Karpas-422 (cell line): ENCODE results near the gene MICAL3. TPM values are rescaled to one million over a fixed set of nuclear protein-coding genes. Genes with fewer than 3 reads are reported as not detected.
A peak's percentile ranks its signal among the peaks of the same experiment; 100 is the strongest.

ENCODE experiments used
- DNase-seq: peaks from one replicate; pipeline ENCODE4 v3.0.0-alpha.2; 2015
- H2AFZ ChIP-seq: fragments of 200-600 bp; sonication (generic); 2 replicates; pipeline ENCODE4 v1.6.1; 2014; ENCODE audit warnings: antibody characterized with exemption, low read length, mixed read lengths
- H3K27ac ChIP-seq: fragments of 200-600 bp; sonication (generic); 2 replicates; pipeline ENCODE4 v1.5.1; 2014; ENCODE audit warnings: mild to moderate bottlenecking, low read length, moderate library complexity
- H3K27me3 ChIP-seq: fragments of 200-600 bp; sonication (generic); 2 replicates; pipeline ENCODE4 v1.6.1; 2014; ENCODE audit warnings: low read length, mixed read lengths
- H3K36me3 ChIP-seq: fragments of 200-600 bp; sonication (generic); 2 replicates; pipeline ENCODE4 v1.6.1; 2014; ENCODE audit warnings: low read length, mixed read lengths; ENCODE audit not compliant: insufficient read depth
- H3K4me1 ChIP-seq: fragments of 200-600 bp; sonication (generic); 2 replicates; pipeline ENCODE4 v1.6.1; 2014; ENCODE audit warnings: mild to moderate bottlenecking, low read length, mixed read lengths
- H3K4me2 ChIP-seq: fragments of 200-600 bp; sonication (generic); 2 replicates; pipeline ENCODE4 v1.6.1; 2014; ENCODE audit warnings: low read length, low read depth, mild to moderate bottlenecking; ENCODE audit not compliant: poor library complexity, severe bottlenecking
- H3K4me3 ChIP-seq: fragments of 200-600 bp; sonication (generic); 2 replicates; pipeline ENCODE4 v1.5.1; 2014; ENCODE audit warnings: mild to moderate bottlenecking, antibody characterized with exemption, low read length, mixed read lengths
- H3K79me2 ChIP-seq: fragments of 200-600 bp; sonication (generic); 2 replicates; pipeline ENCODE4 v1.6.1; 2014; ENCODE audit warnings: mild to moderate bottlenecking, low read length, mixed read lengths
- H3K9ac ChIP-seq: fragments of 200-600 bp; sonication (generic); 2 replicates; pipeline ENCODE4 v1.6.0; 2014; ENCODE audit warnings: low read length
- H3K9me2 ChIP-seq: fragments of 200-600 bp; sonication (generic), shearing (Covaris generic); replicated peaks from 2 replicates; pipeline ENCODE4 v1.6.0; 2014; ENCODE audit warnings: mild to moderate bottlenecking, low read length, moderate library complexity; ENCODE audit not compliant: insufficient read depth
- H3K9me3 ChIP-seq: fragments of 300-700, 200-600 bp; sonication (generic); 2 replicates; pipeline ENCODE4 v1.6.1; 2014; ENCODE audit warnings: low read length, mixed read lengths
- H4K20me1 ChIP-seq: fragments of 200-600 bp; sonication (generic); 2 replicates; pipeline ENCODE4 v1.6.1; 2014; ENCODE audit warnings: mild to moderate bottlenecking, antibody characterized with exemption, low read length, low read depth; ENCODE audit not compliant: insufficient read depth
- total RNA-seq: library from RNA; depleted of rRNA; stranded (reverse); fragments of >200 nt; shearing (Covaris generic); gene quantifications from 2 replicates; pipeline ENCODE4 v1.2.3, GENCODE V29; 2014; ENCODE audit warnings: low replicate concordance

MICAL3 gene
- total RNA-seq, 1 experiment from 2014 or later, result 54.9 TPM

DNA sequence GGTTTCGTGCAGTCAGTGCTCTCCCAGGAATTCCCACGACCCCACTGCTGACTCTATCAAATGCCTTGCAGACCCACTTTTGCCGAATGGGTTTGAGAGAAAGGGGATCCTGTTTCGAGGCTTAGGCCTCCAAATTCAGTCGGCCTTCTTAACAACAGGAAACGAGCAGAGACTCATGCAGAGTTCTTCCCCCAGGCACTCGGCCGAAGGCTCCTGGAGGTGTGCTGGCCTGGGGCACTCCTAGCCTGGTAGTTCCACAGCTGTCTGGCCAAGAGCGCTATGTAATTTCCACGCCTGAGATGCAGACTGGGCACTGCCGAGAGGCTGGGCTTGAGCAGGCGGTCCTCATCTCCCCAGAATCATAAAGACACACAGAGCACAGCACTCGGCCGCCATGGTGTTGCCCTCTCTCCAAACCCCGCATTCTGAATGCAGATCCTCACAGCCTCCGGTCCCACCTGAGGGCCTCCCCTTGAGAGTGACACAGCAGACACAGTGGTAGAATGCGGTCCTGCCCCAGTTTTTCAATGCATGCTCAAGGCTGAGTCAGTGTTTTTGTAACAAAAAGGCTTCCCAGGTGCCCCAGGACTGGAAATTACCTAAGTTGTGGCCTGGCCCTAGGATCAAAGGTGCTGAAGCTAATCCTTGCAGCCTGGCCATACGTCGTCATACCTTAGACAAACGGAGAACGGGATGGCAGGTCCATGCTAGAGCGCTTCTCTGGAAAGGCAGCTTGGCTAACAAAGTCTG is 219.9 kb downstream of the MICAL3 start:
- Histone ChIP-seq H3K79me2 (no peaks in the 10 kb centered on the region), H3K4me2 (no peak overlapping the region), H3K4me3 (no peak overlapping the region), H3K4me1 (no peaks in the 10 kb centered on the region), H3K9me3 (no peaks in the 10 kb centered on the region), H4K20me1 (no peaks in the 10 kb centered on the region), H3K36me3 (peaks cover 17% of the 10 kb centered on the region; the same call in 1 of the 2 replicates), H3K27me3 (no peaks in the 10 kb centered on the region), H3K27ac (no peak overlapping the region), H3K9ac (no peak overlapping the region), H3K9me2 (no peaks in the 10 kb centered on the region), H2AFZ (no peak overlapping the region)
- no peak for DNase-seq

DNA sequence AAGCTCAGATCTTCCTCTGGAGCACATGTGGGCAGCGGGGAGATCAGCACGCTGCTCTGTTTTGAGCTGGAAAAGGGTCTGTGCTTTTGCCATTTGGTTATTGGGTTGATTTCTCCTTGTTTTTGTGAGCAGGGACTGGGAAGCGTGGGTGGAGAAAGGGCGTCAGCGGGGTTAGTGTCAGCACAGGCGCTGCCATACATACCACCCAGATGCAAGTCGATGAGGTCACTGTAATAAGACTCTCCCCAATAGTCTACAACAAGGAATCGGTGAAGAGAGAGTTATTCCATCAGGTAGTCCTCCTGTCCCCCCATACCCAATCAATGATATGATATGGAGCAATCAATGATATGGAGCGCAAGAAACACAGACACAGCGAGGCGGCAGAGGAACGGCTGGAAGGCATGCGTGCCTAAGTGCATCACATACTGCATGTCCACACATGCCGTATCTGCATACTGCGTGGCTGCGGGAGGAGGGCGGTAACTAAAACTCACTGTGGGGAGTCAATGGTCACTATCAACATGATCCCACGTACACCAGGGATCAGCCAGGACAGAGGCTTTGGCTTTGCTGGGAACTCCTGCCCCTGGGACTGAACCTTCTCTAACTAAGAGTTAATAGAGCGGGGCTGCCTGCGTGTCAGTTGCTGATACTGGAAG is 220.6 kb downstream of the MICAL3 start:
- Histone ChIP-seq H3K4me3 (no peak overlapping the region), H3K9ac (no peak overlapping the region), H2AFZ (no peak overlapping the region), H3K4me1 (no peaks in the 10 kb centered on the region), H3K27me3 (no peaks in the 10 kb centered on the region), H3K9me2 (no peaks in the 10 kb centered on the region), H3K36me3 (peaks cover 17% of the 10 kb centered on the region; the same call in 1 of the 2 replicates), H3K9me3 (no peaks in the 10 kb centered on the region), H4K20me1 (no peaks in the 10 kb centered on the region), H3K27ac (no peak overlapping the region), H3K79me2 (no peaks in the 10 kb centered on the region), H3K4me2 (no peak overlapping the region)
- DNase-seq, result no peak

DNA sequence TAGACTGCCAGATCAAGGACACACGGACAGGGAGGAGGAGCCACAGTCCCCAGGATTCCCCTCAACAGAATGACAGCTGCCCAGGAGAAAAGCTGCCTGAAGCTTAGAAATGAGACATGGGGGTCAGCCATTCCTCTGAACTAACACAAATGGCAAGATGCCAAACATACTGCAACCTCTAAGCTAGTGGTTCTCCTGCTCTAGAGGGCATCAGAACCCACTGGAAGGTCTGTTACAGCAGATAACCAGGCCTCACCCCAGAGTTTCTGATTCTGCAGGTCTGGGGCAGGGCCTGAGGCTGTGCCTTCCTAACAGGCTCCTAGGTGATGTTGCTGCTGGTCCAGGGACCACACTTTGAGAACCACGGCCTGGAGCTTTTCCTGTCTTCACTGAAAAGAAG is 221.5 kb downstream of the MICAL3 start:
- Histone ChIP-seq H3K27me3 (no peaks in the 10 kb centered on the region), H2AFZ (no peak overlapping the region), H4K20me1 (no peaks in the 10 kb centered on the region), H3K4me2 (no peak overlapping the region), H3K9ac (no peak overlapping the region), H3K9me3 (no peaks in the 10 kb centered on the region), H3K27ac (no peak overlapping the region), H3K9me2 (no peaks in the 10 kb centered on the region), H3K79me2 (no peaks in the 10 kb centered on the region), H3K36me3 (peaks cover 14% of the 10 kb centered on the region; the same call in 1 of the 2 replicates), H3K4me1 (peaks cover 5% of the 10 kb centered on the region; the same call in 1 of the 2 replicates), H3K4me3 (no peak overlapping the region)
- DNase-seq, result no peak

DNA sequence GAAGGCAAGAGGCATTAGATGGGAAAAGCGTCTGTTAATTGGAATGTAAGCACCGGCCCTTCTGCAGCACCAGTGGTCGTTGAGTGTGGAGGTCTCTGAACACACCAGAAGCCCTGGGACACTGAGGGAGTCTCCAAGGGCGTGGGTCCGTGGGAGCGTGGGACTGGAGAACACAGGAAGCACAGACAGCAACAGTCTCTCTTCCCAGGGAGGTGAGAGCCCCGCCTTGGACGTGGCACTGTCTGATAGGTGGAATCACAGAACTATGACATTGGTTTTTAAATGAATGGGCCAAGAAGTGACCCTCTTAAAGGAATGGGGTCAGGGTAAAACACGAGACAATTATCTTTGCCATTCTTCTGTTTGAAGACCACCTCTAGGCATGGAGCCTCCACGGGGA is 221.9 kb downstream of the MICAL3 start:
- no peak overlapping the region for H3K27ac ChIP-seq
- H3K27me3 ChIP-seq, result no peaks in the 10 kb centered on the region
- H3K79me2 ChIP-seq, result no peaks in the 10 kb centered on the region

DNA sequence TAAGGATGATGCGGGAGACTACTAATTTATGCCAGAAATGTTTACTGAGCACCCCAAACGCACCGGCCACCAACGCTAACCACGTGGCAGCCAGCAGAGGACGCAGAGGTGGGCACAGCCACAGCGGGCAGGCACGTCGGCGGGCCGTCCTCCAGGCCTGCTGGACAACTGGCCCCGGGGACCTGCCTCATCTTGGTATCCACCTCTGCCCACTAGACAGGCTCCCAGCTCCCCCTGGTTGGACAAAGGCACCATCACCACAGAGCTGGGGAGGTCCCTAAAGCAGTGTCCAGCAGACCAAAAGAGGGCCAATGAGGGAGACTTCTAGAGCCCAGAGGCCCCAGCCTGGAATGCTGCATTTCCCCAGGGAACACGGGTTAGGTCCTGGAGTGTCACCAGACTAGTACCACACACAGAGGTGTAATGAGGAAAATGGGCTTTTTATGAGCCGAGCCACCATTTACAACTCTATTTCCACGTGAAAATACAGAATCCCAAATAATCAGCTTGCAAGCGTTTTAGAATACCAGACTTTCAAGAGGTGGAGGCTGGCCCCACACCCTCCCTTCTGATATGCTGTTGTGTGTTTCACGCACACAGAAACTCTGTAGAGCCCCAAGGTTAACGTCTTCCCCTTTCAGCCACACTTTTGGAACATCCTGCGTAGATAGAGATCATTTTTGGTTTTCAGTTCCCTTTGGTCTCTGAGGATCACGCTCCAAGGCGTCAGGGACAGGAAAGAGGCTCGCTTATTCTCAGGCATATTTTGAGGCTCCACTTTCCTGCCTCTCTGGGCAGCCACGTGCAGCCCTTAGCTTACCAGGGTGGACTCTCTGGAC is 226.4 kb downstream of the MICAL3 start:
- Histone ChIP-seq H3K79me2 (no peaks in the 10 kb centered on the region), H3K9me2 (no peaks in the 10 kb centered on the region), H3K36me3 (no peaks in the 10 kb centered on the region), H3K27me3 (no peaks in the 10 kb centered on the region), H3K27ac (no peak overlapping the region), H3K9ac (no peak overlapping the region), H3K4me1 (peaks cover 23% of the 10 kb centered on the region), H2AFZ (no peak overlapping the region), H3K4me3 (no peak overlapping the region), H3K4me2 (no peak overlapping the region), H3K9me3 (no peaks in the 10 kb centered on the region), H4K20me1 (no peaks in the 10 kb centered on the region)
- no peak for DNase-seq

More for the DNA sequence above, 221.9 kb downstream of the MICAL3 start:
- H3K4me3 ChIP-seq, result no peak overlapping the region
- H4K20me1 ChIP-seq, result no peaks in the 10 kb centered on the region
- no peaks in the 10 kb centered on the region for H3K9me2 ChIP-seq
- no peak overlapping the region for H3K4me2 ChIP-seq
- H3K9me3 ChIP-seq, result no peaks in the 10 kb centered on the region
- DNase-seq, result no peak
- H2AFZ ChIP-seq, result no peak overlapping the region
- peaks cover 9% of the 10 kb centered on the region; the same call in 1 of the 2 replicates for H3K4me1 ChIP-seq
- H3K36me3 ChIP-seq, result peaks cover 11% of the 10 kb centered on the region; the same call in 1 of the 2 replicates
- no peak overlapping the region for H3K9ac ChIP-seq

DNA sequence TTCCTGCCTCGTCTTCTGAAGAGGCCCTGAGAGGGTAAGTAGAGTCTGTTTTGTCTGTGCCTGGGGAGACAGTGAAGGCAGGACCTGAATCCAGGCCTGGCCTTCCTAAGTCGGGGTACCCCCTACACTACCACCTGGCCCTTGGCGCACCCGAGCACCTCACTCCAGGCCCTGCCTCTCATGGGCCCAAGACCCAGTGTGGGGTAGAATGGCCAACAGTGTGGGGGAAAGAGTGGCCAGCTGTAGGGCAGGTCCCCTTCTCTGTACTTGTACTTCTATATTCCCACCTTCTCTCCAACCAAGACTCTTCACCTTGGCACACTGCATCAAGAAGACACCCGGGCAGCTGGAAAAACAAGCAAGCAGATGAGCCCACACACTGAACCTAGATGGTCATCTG is 227.7 kb downstream of the MICAL3 start:
- no peaks in the 10 kb centered on the region for H4K20me1 ChIP-seq
- no peak overlapping the region for H3K4me2 ChIP-seq
- no peak overlapping the region for H3K4me3 ChIP-seq
- no peaks in the 10 kb centered on the region for H3K27me3 ChIP-seq
- H3K9me2 ChIP-seq, result no peaks in the 10 kb centered on the region
- no peak for DNase-seq
- no peak overlapping the region for H2AFZ ChIP-seq
- 0 out of 2 replicates have a peak overlapping the region, but pooled peaks have one; percentile 4 for H3K27ac ChIP-seq
- peaks cover 3% of the 10 kb centered on the region; the same call in 1 of the 2 replicates for H3K36me3 ChIP-seq
- H3K9ac ChIP-seq, result no peak overlapping the region
- no peaks in the 10 kb centered on the region for H3K79me2 ChIP-seq
- H3K4me1 ChIP-seq, result peaks cover 23% of the 10 kb centered on the region
- no peaks in the 10 kb centered on the region for H3K9me3 ChIP-seq

DNA sequence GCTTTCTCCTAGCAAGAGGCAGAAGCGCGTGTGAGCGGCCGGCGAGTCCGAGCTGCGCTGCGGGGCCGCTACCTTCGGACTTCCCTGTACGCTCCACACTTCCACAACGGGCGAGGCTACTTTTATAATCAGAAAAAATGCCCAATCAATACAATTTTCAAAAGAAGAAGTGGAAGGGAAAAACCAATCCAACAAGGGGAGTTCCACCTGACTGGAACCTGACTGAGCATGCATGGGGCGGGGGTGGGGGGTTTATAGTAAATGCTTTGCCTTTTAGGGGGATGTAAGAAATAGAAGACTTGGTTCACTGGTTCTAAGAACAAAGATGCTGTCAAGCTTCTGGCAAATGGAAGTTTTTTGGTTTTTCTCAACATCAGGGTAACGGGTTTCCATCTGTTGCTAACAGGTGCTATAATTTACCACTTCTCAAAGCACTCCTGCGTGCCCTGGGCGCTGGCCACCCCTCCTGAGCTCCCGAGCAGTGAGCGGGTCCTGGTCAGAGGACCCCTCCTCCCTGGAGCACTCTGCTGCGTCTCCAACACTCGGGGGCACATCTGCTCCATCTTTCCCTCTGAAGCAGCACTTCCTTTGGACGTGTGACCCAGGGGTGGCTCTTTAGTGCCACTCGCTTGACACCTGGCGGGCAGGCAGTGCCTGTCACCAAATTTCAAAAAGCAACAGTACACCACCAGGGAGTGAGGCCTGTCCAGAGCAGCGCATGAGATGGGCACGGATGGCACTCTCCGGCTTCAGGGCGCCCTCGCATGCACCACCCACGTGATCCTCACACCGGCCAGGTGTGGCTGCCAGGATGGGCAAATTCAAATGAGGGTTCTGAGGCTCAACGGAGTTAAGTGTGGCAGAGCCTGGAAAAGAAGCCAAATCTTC is 228.5 kb downstream of the MICAL3 start:
- H3K4me2 ChIP-seq, result no peak overlapping the region
- H3K4me3 ChIP-seq, result no peak overlapping the region
- no peak overlapping the region for H2AFZ ChIP-seq
- no peaks in the 10 kb centered on the region for H3K9me3 ChIP-seq
- H3K36me3 ChIP-seq, result peaks cover 5% of the 10 kb centered on the region; the same call in 1 of the 2 replicates
- no peaks in the 10 kb centered on the region for H4K20me1 ChIP-seq
- peaks cover 23% of the 10 kb centered on the region for H3K4me1 ChIP-seq
- 0 out of 2 replicates have a peak overlapping the region, but pooled peaks have one; percentile 4 for H3K27ac ChIP-seq
- no peak for DNase-seq
- no peaks in the 10 kb centered on the region for H3K9me2 ChIP-seq
- H3K79me2 ChIP-seq, result no peaks in the 10 kb centered on the region
- no peak overlapping the region for H3K9ac ChIP-seq
- no peaks in the 10 kb centered on the region for H3K27me3 ChIP-seq
